ENCODE measurements around the gene HHIPL1. TPM values are rescaled to one million over a fixed set of nuclear protein-coding genes. Genes with fewer than 3 reads are reported as not detected.

Gene HHIPL1
- total and polyA plus RNA-seq, 4 donors: 0.31 to 4.0 (median 1.1) TPM

DNA sequence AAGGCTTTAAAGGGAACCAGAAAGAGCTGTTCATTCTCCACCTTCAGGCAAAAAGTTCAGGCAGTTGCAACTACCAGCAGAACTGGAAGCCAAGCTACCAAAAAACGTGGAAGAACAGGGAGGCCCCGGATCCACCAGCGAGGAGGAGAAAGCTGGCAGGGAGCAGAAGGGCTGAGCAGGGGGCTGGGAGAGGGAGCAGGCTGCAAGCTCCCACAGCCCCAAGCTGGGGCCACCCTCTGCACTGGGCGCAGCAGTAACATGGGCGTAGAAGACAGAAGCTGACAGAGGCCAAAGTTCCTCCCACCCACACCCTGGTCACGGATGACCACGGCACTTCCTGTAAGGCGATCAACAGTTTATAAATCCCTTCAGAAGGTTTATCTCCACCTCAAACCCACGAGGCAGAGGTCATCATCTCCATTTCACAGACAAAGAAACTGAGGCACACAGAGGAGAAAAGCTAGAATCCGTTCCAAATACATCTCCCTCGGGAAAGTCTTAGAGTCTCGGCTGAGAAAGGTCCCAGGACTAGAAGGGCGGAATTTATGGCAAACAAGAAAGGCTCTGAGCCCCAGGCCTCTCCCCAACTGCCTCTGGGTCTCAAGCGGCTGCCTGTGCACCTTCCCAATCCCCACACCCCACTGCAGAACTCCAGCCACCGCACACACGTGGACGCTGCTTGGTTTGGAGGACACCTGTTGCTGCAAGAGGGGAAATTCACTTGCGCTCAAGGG, 42.7 kb upstream of the HHIPL1 start:
- 35 to 50% methylated on average over 18 of the region's 18 CpGs for whole genome bisulfite sequencing, 2 donors
- no peak for ATAC-seq (ENCODE audit: insufficient read depth, low FRiP score)
- DNase-seq: no peak

DNA sequence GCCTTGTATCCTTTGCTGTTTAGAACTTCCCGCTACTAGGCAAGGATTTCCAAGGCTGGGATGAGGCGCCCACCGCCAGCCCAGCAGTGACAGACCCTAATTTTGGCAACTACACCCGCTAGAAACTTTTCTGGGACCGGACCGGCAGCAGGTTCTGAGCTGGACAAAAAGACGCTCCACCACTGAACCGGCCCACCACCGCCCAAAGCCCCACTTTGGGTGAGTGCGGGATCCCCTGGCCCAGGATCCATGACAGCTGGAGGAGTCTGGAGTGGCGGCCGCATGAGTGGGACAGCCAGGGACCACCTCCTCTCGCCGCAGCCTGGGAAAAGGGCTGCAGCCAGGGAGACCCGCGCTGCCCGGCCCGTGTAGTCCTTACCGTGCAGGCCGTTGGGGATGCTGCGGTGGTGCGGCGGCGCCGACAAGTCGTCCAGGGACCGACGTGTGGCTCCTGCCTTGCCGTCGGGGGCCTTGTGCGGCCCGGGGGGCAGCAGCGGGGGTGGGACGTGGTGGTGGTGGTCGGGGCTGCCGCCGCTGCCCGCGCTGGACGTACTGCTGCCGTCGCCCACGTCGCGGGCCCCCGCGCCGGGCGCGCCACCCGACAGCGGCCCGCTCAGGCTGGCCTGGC, 42.0 kb upstream of the HHIPL1 start:
- H3K4me1 ChIP-seq (ENCODE audit: control insufficient read depth in 5 of 5, insufficient read depth in 5 of 5, low read length in 5 of 5): peaks cover 8 to 30% (median 28%) of the 10 kb centered on the region in 5 donors
- no peaks in the 10 kb centered on the region for H3K9me3 ChIP-seq (ENCODE audit: control insufficient read depth in 4 of 4, insufficient read depth in 3 of 4, low read length in 3 of 4)
- no peak for DNase-seq
- H3K36me3 ChIP-seq (ENCODE audit: control insufficient read depth in 4 of 4, insufficient read depth in 4 of 4, low read length in 4 of 4): peaks cover 0 to 2% (median 0%) of the 10 kb centered on the region in 4 donors
- H3K4me3 ChIP-seq: peak overlapping the region; percentile 59
- no peak overlapping the region for H3K9ac ChIP-seq (ENCODE audit: insufficient read depth in 1 of 2, low read length in 2 of 2)
- peak overlapping the region in 1 of 2 donors; percentile 74 for H3K27ac ChIP-seq (ENCODE audit: low read depth in 1 of 2, low read length in 1 of 2)
- TF ChIP-seq CTCF (IDR thresholded peaks at IDR 0.05; ENCODE audit: control extremely low read depth, extremely low read depth): no peak
- H3K27me3 ChIP-seq (ENCODE audit: control insufficient read depth in 3 of 3, insufficient read depth in 3 of 3, low read length in 2 of 3): peaks cover 0 to 10% (median 7%) of the 10 kb centered on the region in 3 donors
- WGBS, 2 donors: 29 to 36% methylated on average over 31 to 53 of the region's 53 CpGs
- ATAC-seq (ENCODE audit: insufficient read depth, low FRiP score): no peak

More for the DNA sequence above, 42.7 kb upstream of the HHIPL1 start:
- H3K9me3 ChIP-seq (ENCODE audit: control insufficient read depth in 4 of 4, insufficient read depth in 3 of 4, low read length in 3 of 4): no peaks in the 10 kb centered on the region
- H3K4me3 ChIP-seq: peak overlapping the region; percentile 59
- peak overlapping the region; percentile 35 to 74 for H3K27ac ChIP-seq (ENCODE audit: low read depth in 1 of 2, low read length in 1 of 2)
- no peak for TF ChIP-seq CTCF (IDR thresholded peaks at IDR 0.05; ENCODE audit: control extremely low read depth, extremely low read depth)
- H3K9ac ChIP-seq (ENCODE audit: insufficient read depth in 1 of 2, low read length in 2 of 2): no peak overlapping the region
- peaks cover 0 to 10% (median 7%) of the 10 kb centered on the region in 3 donors for H3K27me3 ChIP-seq (ENCODE audit: control insufficient read depth in 3 of 3, insufficient read depth in 3 of 3, low read length in 2 of 3)
- peaks cover 8 to 34% (median 28%) of the 10 kb centered on the region in 5 donors for H3K4me1 ChIP-seq (ENCODE audit: control insufficient read depth in 5 of 5, insufficient read depth in 5 of 5, low read length in 5 of 5)
- no peaks in the 10 kb centered on the region for H3K36me3 ChIP-seq (ENCODE audit: control insufficient read depth in 4 of 4, insufficient read depth in 4 of 4, low read length in 4 of 4)

DNA sequence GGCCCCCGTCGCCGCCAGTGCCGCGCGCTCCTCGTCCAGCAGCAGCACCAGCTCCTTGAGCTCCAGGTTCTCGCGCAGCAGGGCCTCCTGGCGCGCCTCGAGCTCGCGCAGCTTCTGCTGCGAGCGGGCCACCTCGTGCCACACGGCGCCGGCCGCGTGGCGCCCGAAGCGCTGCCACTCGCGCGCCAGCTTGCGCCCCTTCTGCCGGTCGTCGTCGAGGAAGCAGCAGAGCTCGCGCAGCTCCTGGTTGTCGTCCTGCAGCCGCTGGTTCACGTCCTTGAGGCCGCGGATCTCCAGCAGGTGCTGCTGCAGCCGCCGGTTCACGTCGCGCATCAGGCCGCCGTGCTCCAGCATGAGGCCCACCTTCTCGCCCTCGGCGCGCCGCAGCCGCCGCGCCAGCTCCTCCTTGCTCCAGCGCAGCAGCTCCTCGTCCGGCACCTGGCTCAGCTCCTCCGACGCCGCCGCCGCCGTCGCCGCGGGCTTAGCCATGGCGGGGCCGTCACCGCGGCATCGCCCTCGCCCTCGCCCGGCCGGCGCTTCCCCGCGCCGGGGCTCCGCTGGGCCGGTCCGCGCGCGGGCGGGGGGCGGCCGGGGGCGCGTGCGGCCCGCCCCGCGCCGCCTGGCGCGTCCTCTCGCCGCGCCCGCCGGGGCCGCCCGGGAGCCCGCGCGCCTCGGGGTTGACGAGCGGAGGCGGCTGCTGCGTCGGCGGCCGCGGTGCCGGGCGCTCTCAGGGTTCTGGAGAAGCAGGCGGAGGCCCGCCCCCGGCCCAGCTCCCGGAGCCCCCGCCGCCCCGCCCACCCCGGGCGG, 41.3 kb upstream of the HHIPL1 start, which contains the start of gene CCDC85C:
CCDC85C (minus strand) TSS at position 737 of the 807 bp plus-strand sequence; CDS start at position 489, 248 bp downstream.
- no peak for TF ChIP-seq CTCF (IDR thresholded peaks at IDR 0.05; ENCODE audit: control extremely low read depth, extremely low read depth)
- Histone ChIP-seq H3K27ac (ENCODE audit: low read depth in 1 of 2, low read length in 1 of 2) (peak within 1 kb of the TSS; percentile 85 to 89), H3K4me1 (ENCODE audit: control insufficient read depth in 5 of 5, insufficient read depth in 5 of 5, low read length in 5 of 5) (peaks cover 8 to 28% (median 21%) of the 10 kb centered on the region in 5 donors), H3K27me3 (ENCODE audit: control insufficient read depth in 3 of 3, insufficient read depth in 3 of 3, low read length in 2 of 3) (peaks cover 0 to 10% (median 7%) of the 10 kb centered on the region in 3 donors), H3K9ac (ENCODE audit: insufficient read depth in 1 of 2, low read length in 2 of 2) (no peak within 1 kb of the TSS), H3K9me3 (ENCODE audit: control insufficient read depth in 4 of 4, insufficient read depth in 3 of 4, low read length in 3 of 4) (no peaks in the 10 kb centered on the region), H3K4me3 (peak within 1 kb of the TSS; percentile 66), H3K36me3 (ENCODE audit: control insufficient read depth in 4 of 4, insufficient read depth in 4 of 4, low read length in 4 of 4) (peaks cover 0 to 2% (median 0%) of the 10 kb centered on the region in 4 donors)
- ATAC-seq (ENCODE audit: insufficient read depth, low FRiP score) (no peak), DNase-seq (peak in 1 of 3 donors; percentile 48)
- 5% methylated on average over 50 to 128 of the region's 128 CpGs for WGBS, 2 donors
